MM.1S (cell line): Measurements from ENCODE around the gene MZB1.

ENCODE experiments used
- CTCF ChIP-seq: fragments of 300-600 bp; sonication (generic); IDR thresholded peaks from 2 replicates; pipeline ENCODE4 v1.5.1; 2016; ENCODE audit warnings: antibody characterized with exemption, low read length, mixed read lengths
- EZH2 ChIP-seq: fragments of 300-600 bp; sonication (generic); optimal IDR thresholded peaks from 2 replicates; pipeline ENCODE3; 2017; ENCODE audit warnings: low read depth, mild to moderate bottlenecking, antibody characterized with exemption, low read length, mixed read lengths
- EZH2phosphoT487 ChIP-seq: fragments of 300-600 bp; sonication (generic); IDR thresholded peaks from 2 replicates; pipeline ENCODE4 v1.6.1; 2018; ENCODE audit warnings: antibody characterized with exemption, low read length

GRCh38 chr5:139397921-139398320 is 8.2 kb upstream of the MZB1 start:
- TF ChIP-seq CTCF, result no peak
- TF ChIP-seq EZH2phosphoT487, result no peak
- TF ChIP-seq EZH2, result no peak
